Measurements from ENCODE around the gene FBXL4. TPM values are rescaled to one million over a fixed set of nuclear protein-coding genes. Genes with fewer than 3 reads are reported as not detected.

FBXL4 gene
- total and polyA plus RNA-seq, 2 of the 8 experiments (the other 6 are each of a cell fraction or from before 2014, with no cell fraction given) = 6.9 to 13.8 TPM

GRCh38 chr6:98845211-98846020, 102.3 kb downstream of the FBXL4 start (continued):
- no peak for TF ChIP-seq GABPA (IDR thresholded peaks at IDR 0.05; ENCODE audit: borderline replicate concordance, insufficient read depth, low read length)
- TF ChIP-seq ATF3 (IDR thresholded peaks at IDR 0.05; ENCODE audit: insufficient read depth, low read depth, low read length) = no peak
- no peak for TF ChIP-seq RXRA (IDR thresholded peaks at IDR 0.05; ENCODE audit: insufficient read depth, low read depth, low read length)
- no peak for TF ChIP-seq MAFK (IDR thresholded peaks at IDR 0.05; ENCODE audit: low read depth, low read length)
- TF ChIP-seq SP2 (IDR thresholded peaks at IDR 0.05; ENCODE audit: low read length) = no peak
- no peak for TF ChIP-seq CHD2 (IDR thresholded peaks at IDR 0.05; ENCODE audit: low read length)
- TF ChIP-seq SAP30 (IDR thresholded peaks at IDR 0.05; ENCODE audit: insufficient read depth, insufficient replicate concordance, low read length) = no peak
- TF ChIP-seq ZNF274 (IDR thresholded peaks at IDR 0.05; ENCODE audit: borderline replicate concordance, extremely low read depth, low read length) = no peak
- peak; percentile 66 for TF ChIP-seq E2F6 (IDR thresholded peaks at IDR 0.05)
- peak; percentile 82 to 93 (median 83) for TF ChIP-seq CTCF (IDR thresholded peaks at IDR 0.05; ENCODE audit: control extremely low read depth in 1 of 3, insufficient read depth in 1 of 3, low read depth in 1 of 3, low read length in 3 of 3)
- TF ChIP-seq HDAC2 (IDR thresholded peaks at IDR 0.05; ENCODE audit: borderline replicate concordance in 1 of 2, low read depth in 2 of 2, low read length in 2 of 2) = 0 out of 4 replicates have a peak, but pooled peaks of 1 of the 2 experiments have one; percentile 11
- TF ChIP-seq SP1 (IDR thresholded peaks at IDR 0.05; ENCODE audit: low read depth, low read length) = no peak
- TF ChIP-seq ASH2L (IDR thresholded peaks at IDR 0.05; ENCODE audit: low read length) = no peak
- TF ChIP-seq YY1 (IDR thresholded peaks at IDR 0.05; ENCODE audit: low read depth, low read length) = 0 out of 2 replicates have a peak, but pooled peaks have one; percentile 18
- TF ChIP-seq SIX5 (IDR thresholded peaks at IDR 0.05; ENCODE audit: low read depth, low read length) = no peak

Data from H1 (cell line).